NCI-H128 (cell line): ENCODE data around the gene COL5A1.

Experiments
- DNase-seq: peaks from one replicate; lab custom pipeline; 2025; ENCODE audit not compliant: unreplicated experiment; lab: John Stamatoyannopoulos, UW

The COL5A1 gene

DNA sequence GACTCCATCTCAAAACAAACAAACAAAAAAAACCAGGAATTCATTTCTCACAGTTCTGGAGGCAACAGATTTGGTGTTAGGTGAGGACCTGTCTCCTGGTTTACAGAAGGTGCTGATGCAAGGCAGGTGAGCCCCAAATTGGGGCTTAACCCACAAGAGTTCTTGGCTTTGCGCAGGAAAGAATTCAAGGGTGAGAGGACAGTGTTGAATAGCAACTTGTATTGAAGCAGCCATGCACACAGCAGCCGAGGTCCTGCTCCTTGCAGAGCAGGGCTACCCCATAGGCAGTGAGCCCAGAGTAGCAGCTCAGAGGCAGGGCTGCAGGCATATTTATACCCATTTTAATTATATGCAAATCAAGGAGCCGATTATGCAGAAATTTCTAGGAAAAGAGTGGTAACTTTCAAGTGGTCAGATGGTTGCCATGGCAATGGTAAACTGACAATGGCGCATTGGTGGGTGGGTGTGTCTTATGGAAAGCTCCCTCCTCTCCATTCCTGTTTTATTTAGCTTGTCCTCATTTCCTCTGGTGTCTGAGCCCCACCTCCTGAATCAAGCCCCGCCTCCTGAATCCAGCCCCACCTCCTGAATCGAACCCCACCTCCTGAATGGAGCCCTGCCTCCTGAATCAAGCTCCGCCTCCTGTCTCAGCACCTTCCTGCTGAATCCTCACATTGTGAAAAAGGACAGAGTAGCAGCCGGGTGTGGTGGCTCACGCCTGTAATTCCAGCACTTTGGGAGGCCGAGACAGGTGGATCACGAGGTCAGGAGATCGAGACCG is 34.5 kb upstream of the COL5A1 start:
- DNase-seq: no peak

- DNase-seq: no peak
Observed at GRCh38 chr9:134607971-134608370, 33.6 kb upstream of the COL5A1 start.

DNA sequence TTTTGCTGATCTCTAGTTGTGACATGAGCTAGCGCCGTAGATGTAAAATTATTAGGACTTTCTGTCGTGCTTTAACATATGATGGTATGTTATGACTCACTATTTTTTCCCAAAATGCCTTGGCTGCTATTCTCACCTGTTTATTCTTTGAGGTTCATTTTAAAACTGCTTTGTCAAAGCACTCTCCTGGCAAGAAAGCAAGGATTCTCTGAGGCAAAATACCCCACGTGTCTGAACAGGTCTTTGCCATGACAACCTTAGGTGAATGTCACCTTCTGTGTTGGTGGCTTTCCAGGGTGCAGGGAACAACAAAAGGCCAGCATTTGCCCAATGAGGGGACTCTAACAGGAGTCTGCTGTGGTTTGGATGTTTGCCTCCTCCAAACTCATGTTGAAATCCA is 30.6 kb upstream of the COL5A1 start:
- no peak for DNase-seq

DNA sequence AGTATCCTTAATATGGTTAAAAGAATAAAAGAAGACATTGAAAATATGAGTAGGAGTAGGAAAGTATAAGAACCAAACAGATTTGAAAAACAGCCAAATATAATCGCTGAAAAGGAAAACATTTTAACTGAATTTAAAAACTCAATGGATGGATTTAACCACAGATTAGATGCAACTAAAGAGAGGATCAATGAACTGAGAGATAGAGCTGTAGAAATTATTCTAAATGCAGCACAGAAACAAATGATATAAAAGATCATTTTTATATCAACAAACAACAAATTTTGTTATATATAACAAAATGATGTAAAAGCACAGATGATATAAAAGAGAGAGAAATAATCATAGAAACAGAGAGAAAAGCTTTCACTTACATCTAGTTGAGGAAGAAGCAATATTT is 29.3 kb upstream of the COL5A1 start:
- DNase-seq: no peak

- no peak for DNase-seq
Observed at GRCh38 chr9:134612715-134613114, 28.9 kb upstream of the COL5A1 start.

GRCh38 chr9:134614256-134614655 is 27.3 kb upstream of the COL5A1 start:
- DNase-seq: no peak

- DNase-seq: no peak
Observed at GRCh38 chr9:134616341-134616740, 25.3 kb upstream of the COL5A1 start.

DNA sequence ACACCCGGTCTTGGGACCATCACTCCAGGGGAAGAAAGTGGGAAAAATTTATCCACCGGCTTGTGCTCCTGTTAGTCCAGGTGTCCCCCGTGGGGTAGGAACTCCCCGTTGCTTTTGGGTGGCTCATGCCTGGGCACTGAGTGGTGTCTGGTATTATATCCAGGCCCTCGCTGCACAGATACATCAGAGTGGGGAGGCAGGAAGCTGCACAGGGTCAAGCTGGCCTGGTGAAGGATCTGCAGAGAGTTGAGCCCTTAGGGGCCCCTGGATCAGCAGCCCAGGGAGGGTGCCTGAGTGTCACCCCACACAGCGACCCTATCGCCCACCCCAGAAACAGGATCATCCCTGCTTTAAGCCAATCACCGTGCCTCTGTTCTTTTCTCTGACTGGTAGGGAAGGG is 24.4 kb upstream of the COL5A1 start:
- DNase-seq: no peak

DNA sequence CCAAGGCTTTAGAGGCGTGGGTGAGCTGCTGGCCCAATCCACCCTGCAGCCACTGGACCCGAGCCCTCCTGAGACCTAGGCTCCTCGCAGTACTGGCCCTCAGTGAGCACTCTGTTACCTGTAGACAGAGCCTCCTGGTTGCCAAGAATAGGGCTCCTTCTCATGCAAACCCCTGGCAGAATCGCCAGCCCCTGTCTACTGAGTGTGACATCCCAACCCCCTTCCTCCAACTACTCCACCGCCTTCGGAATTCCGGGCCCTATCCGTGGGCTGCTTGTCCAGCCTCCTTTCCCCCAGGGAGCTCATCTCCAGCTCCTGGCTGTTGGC is 23.8 kb upstream of the COL5A1 start:
- no peak for DNase-seq

DNA sequence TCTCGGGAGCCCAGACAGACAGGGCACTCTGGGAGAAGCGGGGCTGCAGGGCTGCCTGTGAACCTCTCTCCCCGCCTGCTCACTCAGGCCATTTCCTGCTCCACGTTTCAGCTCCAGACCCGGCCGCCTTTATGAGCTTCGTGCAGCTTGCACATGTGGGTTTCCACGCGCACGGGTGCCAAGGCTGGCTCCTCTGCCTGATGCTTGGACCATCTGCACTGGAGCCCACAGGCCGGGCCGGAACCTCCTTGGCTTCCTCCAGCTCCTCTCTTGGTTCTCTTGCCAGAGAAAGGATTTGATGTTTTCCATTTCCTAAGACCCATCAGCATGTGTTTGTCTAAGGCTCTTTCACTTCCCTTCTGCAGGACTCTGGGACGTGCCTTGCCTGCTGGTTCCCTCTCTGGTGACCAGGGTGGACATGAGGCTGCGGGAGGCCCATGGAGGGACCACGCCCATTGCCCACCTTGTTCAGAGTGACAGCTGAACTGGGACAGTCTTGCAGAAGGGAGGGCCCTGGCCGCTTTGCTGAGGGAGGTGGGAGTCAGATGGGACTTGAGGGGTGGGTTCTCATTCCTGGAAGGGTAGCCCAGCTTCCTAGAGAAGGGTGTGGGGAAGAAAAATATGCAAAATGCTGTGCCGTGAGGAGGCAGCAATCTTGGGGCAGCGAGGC is 23.3 kb upstream of the COL5A1 start:
- DNase-seq: no peak

GRCh38 chr9:134618833-134619447 is 22.7 kb upstream of the COL5A1 start:
- DNase-seq: no peak

- DNase-seq: no peak
Observed at GRCh38 chr9:134619448-134619982, 22.1 kb upstream of the COL5A1 start.

DNA sequence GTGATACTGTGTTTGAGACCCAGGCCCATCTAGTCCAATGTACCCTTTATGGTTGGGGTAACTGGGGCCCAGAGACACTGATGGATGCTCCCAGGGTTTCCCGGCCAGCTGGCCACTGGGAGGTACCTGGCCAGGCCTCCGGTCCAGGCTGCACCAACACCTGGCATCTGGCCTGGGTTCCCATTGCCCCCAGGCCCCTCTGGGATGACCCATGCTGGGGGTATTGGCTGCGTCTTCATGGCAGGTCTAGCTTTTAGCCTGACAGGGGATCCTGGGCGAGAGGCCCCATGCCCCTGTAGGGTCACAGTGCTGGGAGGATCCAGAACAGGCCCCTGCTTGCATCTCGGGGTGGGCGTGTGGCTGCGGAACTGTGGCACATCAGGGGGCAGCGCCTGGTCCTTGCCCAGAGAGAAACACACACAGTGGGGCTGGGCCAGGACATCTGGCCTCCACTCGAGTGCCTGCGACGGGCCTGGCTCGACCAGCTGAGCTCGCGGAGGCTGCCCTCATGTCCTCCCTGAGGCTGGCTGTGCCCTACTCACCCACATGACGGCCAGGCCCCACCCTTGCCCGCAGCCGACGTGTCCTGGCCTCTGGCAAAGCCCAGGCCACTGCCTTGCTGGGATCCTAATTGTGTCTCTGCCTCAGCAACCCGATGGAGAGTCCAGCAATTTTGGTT is 21.5 kb upstream of the COL5A1 start:
- no peak for DNase-seq

GRCh38 chr9:134620751-134621557 is 20.6 kb upstream of the COL5A1 start:
- DNase-seq: no peak

GRCh38 chr9:134621558-134622110 is 20.0 kb upstream of the COL5A1 start:
- no peak for DNase-seq

GRCh38 chr9:134622896-134623257 is 18.7 kb upstream of the COL5A1 start:
- no peak for DNase-seq

GRCh38 chr9:134623258-134624066 is 18.1 kb upstream of the COL5A1 start:
- DNase-seq: no peak

DNA sequence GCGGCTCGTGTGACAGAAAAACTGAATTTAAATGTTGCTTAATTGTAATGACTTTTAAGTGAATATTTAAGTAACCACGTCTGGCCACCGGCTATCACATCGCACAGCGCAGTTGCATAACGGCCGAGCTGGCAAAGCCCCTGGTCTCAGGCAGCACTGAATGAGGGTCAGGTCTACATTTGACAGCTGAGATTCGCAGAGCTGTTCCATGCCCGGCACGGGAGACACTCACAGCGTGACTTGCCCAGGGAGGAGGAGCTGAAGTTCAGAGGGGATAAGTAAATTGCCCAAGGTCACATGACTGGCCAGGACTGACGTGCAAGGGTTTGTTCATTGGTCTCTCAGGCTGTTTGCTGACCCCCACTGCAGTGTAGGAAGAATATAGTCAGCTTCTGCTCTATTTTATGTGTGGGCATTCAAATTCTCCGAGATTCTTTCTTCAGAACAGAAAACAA is 17.4 kb upstream of the COL5A1 start:
- DNase-seq: no peak

- no peak for DNase-seq
Observed at GRCh38 chr9:134624621-134625181, 16.9 kb upstream of the COL5A1 start.
